ENCODE measurements around the gene ADRA1B. TPM values are rescaled to one million over a fixed set of nuclear protein-coding genes. Genes with fewer than 3 reads are reported as not detected.

Gene ADRA1B
- total RNA-seq, 1 donor from 2014 or later = 1.9 TPM

DNA sequence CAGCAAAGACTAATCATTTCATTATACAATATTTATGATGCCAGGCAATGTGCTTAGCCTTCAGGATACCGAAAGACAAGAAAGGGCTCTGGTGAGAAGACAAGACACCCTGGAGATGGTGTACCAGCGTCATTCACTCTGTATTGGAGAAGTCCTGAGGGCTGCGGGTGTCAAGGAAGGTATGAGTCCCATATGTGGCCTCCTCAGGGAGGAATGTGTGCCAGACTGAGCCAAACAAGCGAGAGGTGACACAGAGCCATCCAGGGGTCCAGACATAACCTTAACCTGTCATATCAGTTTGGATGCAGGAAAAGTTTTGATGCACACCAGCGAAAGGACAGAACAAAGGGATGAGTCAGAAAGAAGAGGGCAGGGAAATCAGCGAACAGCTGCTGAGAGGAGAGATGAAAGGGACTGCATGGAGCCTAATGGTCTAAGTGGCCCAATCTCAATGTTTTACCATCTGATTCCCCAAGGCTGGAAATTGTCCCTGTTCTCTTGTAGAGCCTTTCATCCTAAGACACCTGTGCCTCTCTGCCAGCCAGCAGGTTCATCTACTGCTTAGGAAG, 38.9 kb downstream of the ADRA1B start:
- peaks cover 2% of the 10 kb centered on the region for H3K9me3 Mint-ChIP-seq (ENCODE audit: unreplicated experiment)
- peaks cover 11% of the 10 kb centered on the region for H3K27me3 Mint-ChIP-seq (ENCODE audit: low read depth, unreplicated experiment)
- H3K27ac Mint-ChIP-seq (ENCODE audit: unreplicated experiment) = no peak overlapping the region
- Histone ChIP-seq H3K27ac (ENCODE audit: low read depth, low read length) (no peak overlapping the region), H2AFZ (ENCODE audit: low read depth, low read length) (no peak overlapping the region), H3K27me3 (ENCODE audit: insufficient read depth, low read length) (no peaks in the 10 kb centered on the region), H3K9me3 (ENCODE audit: insufficient read depth, low read depth, low read length) (no peaks in the 10 kb centered on the region), H3K4me2 (ENCODE audit: low read length) (no peak overlapping the region), H4K20me1 (ENCODE audit: insufficient read depth, low read length) (no peaks in the 10 kb centered on the region), H3K36me3 (ENCODE audit: insufficient read depth, low read length) (no peaks in the 10 kb centered on the region), H3K79me2 (ENCODE audit: insufficient read depth, low read length) (no peaks in the 10 kb centered on the region), H3K4me3 (ENCODE audit: insufficient read depth, low read depth, low read length) (no peak overlapping the region), H3K4me1 (ENCODE audit: insufficient read depth, low read length) (peaks cover 3% of the 10 kb centered on the region), H3K9ac (ENCODE audit: low read length) (no peak overlapping the region)
- DNase-seq (ENCODE audit: low read depth) = no peak
- H3K4me3 Mint-ChIP-seq (ENCODE audit: unreplicated experiment) = no peak overlapping the region
- TF ChIP-seq CTCF (IDR thresholded peaks at IDR 0.05; ENCODE audit: insufficient read depth, low read depth, low read length) (no peak), EZH2 (IDR thresholded peaks at IDR 0.05; ENCODE audit: insufficient read depth, low read length) (no peak)
- no peaks in the 10 kb centered on the region for H3K36me3 Mint-ChIP-seq (ENCODE audit: low read depth, unreplicated experiment)
- FAIRE-seq = no peak
- peaks cover 2% of the 10 kb centered on the region for H3K4me1 Mint-ChIP-seq (ENCODE audit: low read depth, unreplicated experiment)

DNA sequence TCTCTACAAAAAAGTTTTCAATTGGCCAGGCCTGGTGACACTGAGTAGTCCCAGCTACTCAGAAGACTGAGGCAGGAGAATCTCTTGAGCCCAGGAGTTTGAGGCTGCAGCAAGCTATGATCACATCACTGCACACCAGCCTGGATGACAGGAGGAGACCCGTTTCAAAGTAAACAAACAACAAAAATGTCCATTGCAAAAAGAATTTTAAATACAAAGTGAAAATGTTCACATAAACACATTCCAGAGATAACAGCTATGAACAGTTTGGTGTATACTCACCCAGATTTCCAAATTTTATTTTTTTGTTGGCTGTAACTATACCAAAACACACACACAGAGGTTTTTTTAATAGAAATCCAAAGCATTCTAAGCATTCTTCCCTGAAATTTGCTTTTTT, 39.8 kb downstream of the ADRA1B start:
- DNase-seq (ENCODE audit: low read depth) = no peak
- no peaks in the 10 kb centered on the region for H3K36me3 Mint-ChIP-seq (ENCODE audit: low read depth, unreplicated experiment)
- no peak for FAIRE-seq

More for the DNA sequence above, 39.8 kb downstream of the ADRA1B start:
- H3K79me2 ChIP-seq (ENCODE audit: insufficient read depth, low read length) = no peaks in the 10 kb centered on the region
- peaks cover 3% of the 10 kb centered on the region for H3K4me1 ChIP-seq (ENCODE audit: insufficient read depth, low read length)
- H3K4me3 ChIP-seq (ENCODE audit: insufficient read depth, low read depth, low read length) = no peak overlapping the region
- no peaks in the 10 kb centered on the region for H3K36me3 ChIP-seq (ENCODE audit: insufficient read depth, low read length)
- no peaks in the 10 kb centered on the region for H3K27me3 ChIP-seq (ENCODE audit: insufficient read depth, low read length)
- no peak overlapping the region for H2AFZ ChIP-seq (ENCODE audit: low read depth, low read length)
- peaks cover 2% of the 10 kb centered on the region for H3K9me3 Mint-ChIP-seq (ENCODE audit: unreplicated experiment)
- H3K27ac Mint-ChIP-seq (ENCODE audit: unreplicated experiment) = no peak overlapping the region
- H4K20me1 ChIP-seq (ENCODE audit: insufficient read depth, low read length) = no peaks in the 10 kb centered on the region
- H3K4me2 ChIP-seq (ENCODE audit: low read length) = no peak overlapping the region
- peaks cover 2% of the 10 kb centered on the region for H3K4me1 Mint-ChIP-seq (ENCODE audit: low read depth, unreplicated experiment)
- TF ChIP-seq CTCF (IDR thresholded peaks at IDR 0.05; ENCODE audit: insufficient read depth, low read depth, low read length) (no peak), EZH2 (IDR thresholded peaks at IDR 0.05; ENCODE audit: insufficient read depth, low read length) (no peak)
- H3K9me3 ChIP-seq (ENCODE audit: insufficient read depth, low read depth, low read length) = no peaks in the 10 kb centered on the region
- no peak overlapping the region for H3K4me3 Mint-ChIP-seq (ENCODE audit: unreplicated experiment)
- H3K9ac ChIP-seq (ENCODE audit: low read length) = no peak overlapping the region
- no peak overlapping the region for H3K27ac ChIP-seq (ENCODE audit: low read depth, low read length)
- peaks cover 11% of the 10 kb centered on the region for H3K27me3 Mint-ChIP-seq (ENCODE audit: low read depth, unreplicated experiment)
